Measurements from ENCODE around the gene GYS1. TPM values are rescaled to one million over a fixed set of nuclear protein-coding genes. Genes with fewer than 3 reads are reported as not detected.

The GYS1 gene
- total and polyA plus RNA-seq, 2 donors: 33.3 to 39.5 TPM

DNA sequence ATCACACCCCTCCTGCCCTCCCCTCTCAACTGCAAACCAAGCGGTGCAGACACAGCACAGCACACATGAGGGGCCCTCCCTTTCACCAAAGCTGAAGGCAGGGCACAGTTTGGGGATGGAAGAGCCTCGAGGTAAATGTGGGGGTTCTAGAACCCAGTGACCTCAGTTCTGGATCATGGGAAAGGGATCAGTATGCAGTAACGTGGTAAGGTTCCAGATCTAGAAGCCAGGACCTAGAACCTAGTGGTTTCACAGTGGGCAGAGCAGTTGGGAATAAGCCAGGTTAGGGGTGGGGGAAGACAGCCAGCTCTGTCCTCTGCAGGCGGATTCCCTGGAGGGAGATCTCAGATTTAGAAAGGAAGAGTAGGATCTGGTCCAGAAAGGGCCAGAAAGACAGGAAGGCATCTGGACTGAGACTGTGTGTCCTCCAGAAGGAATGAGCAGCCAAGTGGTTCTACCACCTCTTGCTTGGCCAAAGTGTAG is 24.9 kb downstream of the GYS1 start:
- DNase-seq (ENCODE audit: extremely low spot score): no peak
- WGBS: 49% methylated on average over 4 of the region's 4 CpGs
- H3K27ac ChIP-seq (ENCODE audit: low read depth): no peak overlapping the region

DNA sequence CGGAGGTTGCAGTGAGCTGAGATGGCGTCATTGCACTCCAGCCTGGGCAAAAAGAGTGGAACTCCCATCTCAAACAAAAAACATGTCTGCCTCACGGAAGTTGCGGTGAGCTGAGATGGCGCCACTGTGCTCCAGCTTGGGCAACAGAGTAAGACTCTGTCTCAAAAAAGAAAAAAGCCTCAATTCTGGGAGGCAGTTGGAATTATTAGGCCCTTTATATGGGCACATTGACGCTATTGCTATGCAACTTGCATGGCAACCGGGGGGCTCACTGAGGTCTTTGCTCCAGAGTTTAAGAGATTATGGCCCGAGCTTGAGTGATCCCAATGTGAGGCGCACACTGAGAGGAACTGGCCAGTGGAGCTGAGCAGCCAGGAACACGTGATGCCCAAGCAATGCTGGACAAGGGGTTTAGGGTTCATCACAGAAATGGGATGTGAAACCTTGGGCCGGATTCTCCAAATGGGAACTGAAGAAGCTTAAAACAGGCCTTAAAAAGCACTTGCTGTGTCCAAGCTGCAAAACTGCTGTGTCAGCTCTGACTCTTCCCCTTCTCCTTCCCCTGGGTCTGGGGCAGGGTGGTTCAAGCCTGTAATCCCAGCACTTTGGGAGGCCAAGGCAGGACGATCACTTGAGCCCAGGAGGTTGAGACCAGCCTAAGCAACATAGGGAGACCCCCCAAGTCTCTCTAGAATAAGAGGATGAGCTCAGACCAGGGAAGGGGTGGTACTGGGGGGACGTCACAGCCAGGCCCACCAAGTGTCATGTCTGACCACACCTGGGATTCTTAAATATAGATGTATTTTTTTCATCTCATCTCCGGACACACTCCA is 25.5 kb downstream of the GYS1 start:
- Histone ChIP-seq H3K4me1 (ENCODE audit: insufficient read depth) (peaks cover 4% of the 10 kb centered on the region), H3K27ac (ENCODE audit: low read depth) (no peak overlapping the region), H3K4me3 (ENCODE audit: low read depth, low read length) (no peak overlapping the region), H3K36me3 (ENCODE audit: insufficient read depth) (peaks cover 3% of the 10 kb centered on the region)
- 73% methylated on average over 14 of the region's 14 CpGs for WGBS
- no peak for DNase-seq (ENCODE audit: extremely low spot score)

More for the DNA sequence above, 24.9 kb downstream of the GYS1 start:
- H3K36me3 ChIP-seq (ENCODE audit: insufficient read depth): peaks cover 3% of the 10 kb centered on the region
- peaks cover 2% of the 10 kb centered on the region for H3K4me1 ChIP-seq (ENCODE audit: insufficient read depth)
- no peak overlapping the region for H3K4me3 ChIP-seq (ENCODE audit: low read depth, low read length)

DNA sequence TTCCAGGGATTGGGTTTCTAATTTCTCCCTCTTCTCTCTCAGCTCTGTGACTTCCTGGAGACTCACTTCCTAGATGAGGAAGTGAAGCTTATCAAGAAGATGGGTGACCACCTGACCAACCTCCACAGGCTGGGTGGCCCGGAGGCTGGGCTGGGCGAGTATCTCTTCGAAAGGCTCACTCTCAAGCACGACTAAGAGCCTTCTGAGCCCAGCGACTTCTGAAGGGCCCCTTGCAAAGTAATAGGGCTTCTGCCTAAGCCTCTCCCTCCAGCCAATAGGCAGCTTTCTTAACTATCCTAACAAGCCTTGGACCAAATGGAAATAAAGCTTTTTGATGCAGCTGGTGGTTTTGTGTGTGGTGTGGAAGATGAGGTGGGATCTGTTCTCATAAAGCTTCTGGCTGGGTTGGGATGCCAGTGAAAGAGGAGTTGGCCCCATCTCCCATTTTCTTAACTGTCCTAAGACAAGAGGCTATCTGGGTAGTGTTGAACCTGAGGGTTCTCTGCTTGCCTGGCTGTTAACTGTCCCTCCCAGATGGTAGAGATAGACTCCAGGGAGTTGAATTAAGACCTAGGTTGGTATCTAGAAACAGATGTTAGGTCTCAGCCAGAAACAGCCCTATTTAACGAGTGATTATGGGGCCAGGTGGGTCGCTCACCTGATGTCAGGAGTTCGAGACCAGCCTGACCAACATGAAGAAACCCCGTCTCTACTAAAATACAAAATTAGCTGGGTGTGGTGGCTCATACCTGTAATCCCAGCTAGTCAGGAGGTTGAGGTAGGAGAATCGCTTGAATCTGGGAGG is 26.4 kb downstream of the GYS1 start:
- H3K4me1 ChIP-seq (ENCODE audit: insufficient read depth): peaks cover 5% of the 10 kb centered on the region
- no peak for DNase-seq (ENCODE audit: extremely low spot score)
- H3K4me3 ChIP-seq (ENCODE audit: low read depth, low read length): peak overlapping the region; percentile 65
- H3K36me3 ChIP-seq (ENCODE audit: insufficient read depth): peaks cover 3% of the 10 kb centered on the region
- 79% methylated on average over 10 of the region's 10 CpGs for WGBS
- H3K27ac ChIP-seq (ENCODE audit: low read depth): peak overlapping the region; percentile 55

DNA sequence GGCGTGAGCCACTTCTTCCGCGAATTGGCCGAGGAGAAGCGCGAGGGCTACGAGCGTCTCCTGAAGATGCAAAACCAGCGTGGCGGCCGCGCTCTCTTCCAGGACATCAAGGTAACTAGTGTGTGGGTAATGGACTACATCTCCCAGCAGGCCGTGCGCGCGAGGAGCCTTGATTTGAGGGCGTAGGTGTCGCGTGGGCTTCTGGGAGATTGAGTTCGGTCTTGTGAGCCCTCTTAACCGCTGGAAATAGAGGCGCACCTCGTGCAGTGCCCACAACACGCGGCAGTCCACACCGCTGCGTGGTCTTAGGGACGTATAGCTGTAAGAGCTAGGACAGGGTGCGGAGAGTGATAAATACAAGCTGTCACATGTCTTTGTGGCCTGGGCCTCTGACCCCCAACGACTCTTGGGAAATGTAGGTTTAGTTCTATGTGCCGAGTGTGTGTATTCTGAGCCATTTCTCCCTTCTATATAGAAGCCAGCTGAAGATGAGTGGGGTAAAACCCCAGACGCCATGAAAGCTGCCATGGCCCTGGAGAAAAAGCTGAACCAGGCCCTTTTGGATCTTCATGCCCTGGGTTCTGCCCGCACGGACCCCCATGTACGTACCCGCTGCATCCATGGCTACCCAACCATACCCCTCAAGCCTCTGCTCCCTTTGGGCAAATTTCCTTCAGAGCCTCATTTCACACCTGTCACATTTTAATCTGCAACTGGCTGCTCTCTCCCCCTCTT is 27.1 kb downstream of the GYS1 start:
- DNase-seq (ENCODE audit: extremely low spot score): peak; percentile 86
- 10% methylated on average over 36 of the region's 36 CpGs for WGBS
- Histone ChIP-seq H3K27ac (ENCODE audit: low read depth) (peak overlapping the region; percentile 84), H3K4me3 (ENCODE audit: low read depth, low read length) (peak overlapping the region; percentile 65), H3K4me1 (ENCODE audit: insufficient read depth) (peaks cover 5% of the 10 kb centered on the region), H3K36me3 (ENCODE audit: insufficient read depth) (peaks cover 3% of the 10 kb centered on the region)

DNA sequence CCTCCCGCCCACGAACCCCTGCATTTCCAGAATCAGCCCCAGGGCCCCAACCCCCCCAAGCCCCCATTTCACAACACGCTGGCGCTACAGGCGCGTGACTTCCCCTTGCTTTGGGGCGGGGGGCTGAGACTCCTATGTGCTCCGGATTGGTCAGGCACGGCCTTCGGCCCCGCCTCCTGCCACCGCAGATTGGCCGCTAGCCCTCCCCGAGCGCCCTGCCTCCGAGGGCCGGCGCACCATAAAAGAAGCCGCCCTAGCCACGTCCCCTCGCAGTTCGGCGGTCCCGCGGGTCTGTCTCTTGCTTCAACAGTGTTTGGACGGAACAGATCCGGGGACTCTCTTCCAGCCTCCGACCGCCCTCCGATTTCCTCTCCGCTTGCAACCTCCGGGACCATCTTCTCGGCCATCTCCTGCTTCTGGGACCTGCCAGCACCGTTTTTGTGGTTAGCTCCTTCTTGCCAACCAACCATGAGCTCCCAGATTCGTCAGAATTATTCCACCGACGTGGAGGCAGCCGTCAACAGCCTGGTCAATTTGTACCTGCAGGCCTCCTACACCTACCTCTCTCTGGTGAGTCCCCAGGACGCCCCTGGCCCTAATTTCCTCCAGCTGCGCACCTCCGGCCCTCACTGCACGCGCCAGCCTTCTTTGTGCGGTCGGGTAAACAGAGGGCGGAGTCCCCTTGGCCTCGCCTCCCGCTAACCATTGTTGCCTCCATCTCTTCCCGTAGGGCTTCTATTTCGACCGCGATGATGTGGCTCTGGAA is 27.9 kb downstream of the GYS1 start, which contains the start of gene FTL:
TSS of gene FTL (plus strand) at position 270 of the 766 bp plus-strand sequence. CDS start at position 469, 199 bp downstream.
- peaks cover 3% of the 10 kb centered on the region for H3K36me3 ChIP-seq (ENCODE audit: insufficient read depth)
- under 1% methylated on average over 52 of the region's 52 CpGs for WGBS
- peaks cover 5% of the 10 kb centered on the region for H3K4me1 ChIP-seq (ENCODE audit: insufficient read depth)
- peak within 1 kb of the TSS; percentile 90 for H3K27ac ChIP-seq (ENCODE audit: low read depth)
- peak; percentile 86 for DNase-seq (ENCODE audit: extremely low spot score)
- H3K4me3 ChIP-seq (ENCODE audit: low read depth, low read length): peak within 1 kb of the TSS; percentile 65

DNA sequence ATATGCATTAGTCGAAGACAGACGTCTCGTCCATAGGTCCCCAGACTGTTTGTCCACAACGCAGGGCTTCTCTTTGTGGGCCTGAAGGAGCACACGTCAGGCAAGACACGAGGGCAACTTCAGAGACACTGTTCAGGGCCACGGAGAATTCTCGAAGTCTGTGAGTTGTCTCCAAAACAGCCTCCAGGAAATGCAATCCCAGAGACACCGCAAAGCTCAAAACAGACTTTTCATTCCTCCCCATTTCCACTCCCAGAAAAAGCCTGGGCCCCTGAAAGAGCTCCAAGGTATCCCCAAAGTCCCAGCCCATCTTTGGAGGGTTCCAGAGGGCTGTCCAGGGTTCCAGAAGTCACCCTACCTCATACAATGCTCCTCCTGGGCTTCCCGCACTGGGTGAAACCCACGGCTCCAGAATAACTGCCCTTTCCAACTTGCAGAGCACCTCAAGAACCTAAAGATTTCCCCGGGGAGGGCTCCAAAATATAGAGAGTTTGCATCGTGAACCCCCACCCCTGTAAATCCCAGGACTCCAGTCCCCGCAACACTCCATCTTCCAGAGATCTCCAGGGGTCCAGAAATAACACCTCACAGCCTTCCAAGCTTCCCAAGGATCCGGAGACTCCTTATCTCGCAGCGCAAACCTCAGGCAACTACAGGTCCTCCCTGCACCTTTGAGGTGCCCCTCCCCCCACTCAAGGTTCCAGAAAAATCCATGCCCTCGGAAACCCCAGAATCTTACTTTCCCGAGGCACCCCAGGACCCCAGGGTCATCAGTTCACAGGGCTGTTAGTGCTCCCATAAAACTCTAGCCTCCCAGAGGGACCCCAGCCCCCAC is 28.7 kb downstream of the GYS1 start:
- peak overlapping the region; percentile 90 for H3K27ac ChIP-seq (ENCODE audit: low read depth)
- peaks cover 5% of the 10 kb centered on the region for H3K4me1 ChIP-seq (ENCODE audit: insufficient read depth)
- DNase-seq (ENCODE audit: extremely low spot score): no peak
- no peaks in the 10 kb centered on the region for H3K36me3 ChIP-seq (ENCODE audit: insufficient read depth)
- WGBS: 15% methylated on average over 19 of the region's 19 CpGs
- H3K4me3 ChIP-seq (ENCODE audit: low read depth, low read length): peak overlapping the region; percentile 31

DNA sequence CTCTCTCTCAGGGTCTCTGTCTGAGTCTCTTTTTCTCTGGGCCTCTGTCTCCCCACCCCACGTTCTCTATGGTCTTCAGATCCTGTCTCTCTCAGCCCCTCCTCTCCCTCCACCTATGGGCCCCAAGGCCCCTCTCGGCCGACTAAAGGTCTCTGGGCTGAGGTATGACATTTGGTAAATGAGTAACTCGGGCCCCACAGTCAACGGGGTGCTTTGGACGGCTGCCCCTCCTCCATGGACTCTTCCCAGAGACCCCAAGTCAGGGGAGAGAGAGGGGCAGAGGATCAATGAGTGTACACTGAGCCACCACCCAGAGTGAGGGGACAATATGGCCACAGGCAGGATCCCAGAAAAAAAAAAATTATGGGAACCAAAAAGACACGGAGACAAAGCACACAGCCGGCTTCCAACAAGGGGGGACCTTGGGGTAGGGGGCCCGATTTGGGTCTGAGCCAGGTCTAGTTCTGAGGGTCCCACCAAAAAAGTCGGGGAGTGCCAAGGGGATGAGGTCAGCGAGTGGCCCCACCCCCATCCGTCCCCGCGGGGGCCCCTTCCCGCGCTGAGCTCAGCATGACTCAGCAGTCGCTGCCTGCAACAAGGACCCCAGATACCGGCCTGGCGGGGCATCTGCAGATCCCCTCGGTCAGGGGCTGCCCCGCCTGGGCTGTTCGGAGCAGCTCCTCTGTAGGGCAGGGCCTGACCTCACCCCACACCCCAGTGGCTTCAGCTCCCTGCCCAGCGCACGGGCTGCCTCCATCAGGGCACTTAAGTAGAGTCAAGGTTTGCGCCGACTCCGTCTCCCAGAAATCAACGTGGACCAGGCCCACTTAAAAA is 29.5 kb downstream of the GYS1 start:
- Histone ChIP-seq H3K36me3 (ENCODE audit: insufficient read depth) (no peaks in the 10 kb centered on the region), H3K27ac (ENCODE audit: low read depth) (peak overlapping the region; percentile 68), H3K4me3 (ENCODE audit: low read depth, low read length) (peak overlapping the region; percentile 17), H3K4me1 (ENCODE audit: insufficient read depth) (peaks cover 5% of the 10 kb centered on the region)
- no peak for DNase-seq (ENCODE audit: extremely low spot score)
- WGBS: 7% methylated on average over 28 of the region's 28 CpGs

DNA sequence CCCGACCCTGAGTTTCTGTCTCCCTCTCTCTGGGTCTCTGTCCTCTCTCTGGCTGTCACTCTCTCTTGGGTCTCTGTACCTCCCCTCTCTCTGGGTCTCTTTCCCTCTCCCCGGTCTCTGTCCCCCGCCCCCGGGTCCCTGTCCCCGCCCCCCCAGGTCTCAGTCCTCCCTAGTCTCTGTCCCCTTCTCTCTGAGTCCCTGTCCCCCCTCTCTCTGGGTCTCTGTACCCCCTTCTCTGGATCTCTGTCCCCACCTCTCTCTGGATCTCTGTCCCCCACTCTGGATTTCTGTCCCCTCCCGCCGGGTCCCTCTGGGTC is 30.3 kb downstream of the GYS1 start:
- peaks cover 5% of the 10 kb centered on the region for H3K4me1 ChIP-seq (ENCODE audit: insufficient read depth)
- WGBS: 62% methylated on average over 7 of the region's 7 CpGs
- no peaks in the 10 kb centered on the region for H3K36me3 ChIP-seq (ENCODE audit: insufficient read depth)
- no peak for DNase-seq (ENCODE audit: extremely low spot score)
- peak overlapping the region; percentile 80 for H3K27ac ChIP-seq (ENCODE audit: low read depth)
- no peak overlapping the region for H3K4me3 ChIP-seq (ENCODE audit: low read depth, low read length)

DNA sequence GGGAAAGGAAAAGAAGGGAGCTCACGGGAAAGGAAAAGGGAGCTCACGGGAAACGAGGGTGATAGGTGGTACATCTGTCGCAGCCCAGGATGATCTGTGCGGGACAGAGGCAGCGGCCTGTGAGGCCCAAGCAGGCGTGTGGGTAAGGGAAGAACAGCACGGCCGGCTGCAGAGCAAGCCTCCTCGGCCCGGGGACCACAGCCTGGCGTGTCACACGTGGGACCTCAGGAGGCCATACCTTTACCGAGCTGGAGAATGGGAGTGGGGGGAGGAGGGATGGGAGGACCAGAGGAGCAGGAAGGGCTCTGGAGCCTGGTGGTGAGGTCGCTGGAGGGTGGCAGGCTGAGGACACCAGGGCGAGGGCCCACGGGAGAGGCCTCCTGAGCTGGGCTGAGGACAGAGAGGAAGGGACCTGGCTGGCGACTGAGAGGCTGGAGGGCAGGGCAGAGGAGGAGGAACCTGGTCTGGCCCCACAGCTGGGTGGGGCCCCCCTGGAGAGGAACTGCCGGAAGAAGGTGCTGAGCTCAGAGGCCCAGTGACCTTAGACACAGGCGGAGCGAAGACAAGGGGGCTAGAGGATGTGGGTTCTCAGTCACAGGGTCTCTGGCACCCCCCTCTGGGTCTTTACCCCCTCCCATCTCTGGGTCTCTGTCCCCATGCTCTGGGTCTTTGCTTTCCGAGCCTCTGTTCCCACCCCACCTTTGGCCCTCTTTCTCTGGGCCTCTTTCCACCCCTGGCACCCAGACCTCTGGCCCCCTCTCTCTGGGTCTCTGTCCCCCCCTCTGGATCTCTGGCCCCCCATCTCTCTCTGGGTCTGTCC is 30.9 kb downstream of the GYS1 start:
- 64% methylated on average over 22 of the region's 22 CpGs for WGBS

DNA sequence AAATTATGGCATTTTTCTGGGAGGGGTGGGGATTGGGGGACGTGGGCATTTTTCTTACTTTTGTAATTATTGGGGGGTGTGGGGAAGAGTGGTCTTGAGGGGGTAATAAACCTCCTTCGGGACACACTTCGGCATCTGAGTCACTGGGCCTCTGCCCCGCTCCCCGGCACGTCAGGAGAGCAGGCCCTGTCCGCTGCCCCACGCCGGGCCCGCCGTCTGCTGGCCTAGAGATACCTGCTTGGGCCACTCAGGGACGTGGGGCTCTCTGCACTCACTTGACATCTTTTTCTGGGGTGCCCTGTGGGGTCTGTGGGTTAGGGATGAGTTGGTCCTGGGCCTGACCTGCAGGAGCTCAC is 31.5 kb downstream of the GYS1 start:
- Histone ChIP-seq H3K27ac (ENCODE audit: low read depth) (peak overlapping the region; percentile 44), H3K4me1 (ENCODE audit: insufficient read depth) (peaks cover 5% of the 10 kb centered on the region), H3K4me3 (ENCODE audit: low read depth, low read length) (no peak overlapping the region), H3K36me3 (ENCODE audit: insufficient read depth) (no peaks in the 10 kb centered on the region)
- 84% methylated on average over 12 of the region's 12 CpGs for WGBS
- no peak for DNase-seq (ENCODE audit: extremely low spot score)

More for the DNA sequence above, 30.9 kb downstream of the GYS1 start:
- peak overlapping the region; percentile 80 for H3K27ac ChIP-seq (ENCODE audit: low read depth)
- DNase-seq (ENCODE audit: extremely low spot score): no peak
- peaks cover 5% of the 10 kb centered on the region for H3K4me1 ChIP-seq (ENCODE audit: insufficient read depth)
- H3K36me3 ChIP-seq (ENCODE audit: insufficient read depth): no peaks in the 10 kb centered on the region
- no peak overlapping the region for H3K4me3 ChIP-seq (ENCODE audit: low read depth, low read length)

DNA sequence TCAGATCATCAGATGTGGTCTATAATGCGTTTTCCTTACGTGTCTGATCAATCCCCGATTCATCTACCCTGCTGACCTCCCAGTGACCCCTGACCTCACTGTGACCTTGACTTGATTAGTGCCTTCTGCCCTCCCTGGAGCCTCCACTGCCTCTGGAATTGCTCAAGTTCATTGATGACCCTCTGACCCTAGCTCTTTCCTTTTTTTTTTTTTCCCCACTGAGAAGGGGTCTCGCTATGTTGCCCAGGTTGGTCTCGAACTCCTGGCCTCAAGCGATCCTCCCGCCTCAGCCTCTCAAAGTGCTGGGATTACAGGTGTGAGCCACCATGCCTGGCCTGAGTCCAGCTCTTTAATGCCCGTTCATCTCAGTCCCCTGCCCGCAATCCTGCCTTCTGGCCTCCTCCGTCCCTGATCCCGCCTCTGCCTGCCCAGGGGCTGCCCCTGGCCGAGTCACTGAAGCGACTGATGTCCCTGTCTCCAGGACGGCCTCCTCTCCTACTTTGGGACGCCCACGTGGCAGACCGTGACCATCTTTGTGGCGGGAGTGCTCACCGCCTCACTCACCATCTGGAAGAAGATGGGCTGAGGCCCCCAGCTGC is 32.0 kb downstream of the GYS1 start:
- Histone ChIP-seq H3K4me3 (ENCODE audit: low read depth, low read length) (no peak overlapping the region), H3K27ac (ENCODE audit: low read depth) (no peak overlapping the region), H3K36me3 (ENCODE audit: insufficient read depth) (no peaks in the 10 kb centered on the region), H3K4me1 (ENCODE audit: insufficient read depth) (peaks cover 5% of the 10 kb centered on the region)
- no peak for DNase-seq (ENCODE audit: extremely low spot score)
- 85% methylated on average over 19 of the region's 19 CpGs for WGBS
